HepG2 (cell line): ENCODE results near the gene FILIP1.

Source experiments
- BCL6 ChIP-seq: IDR thresholded peaks from 2 replicates; pipeline ENCODE4 v1.6.1; 2016; ENCODE audit warnings: missing genetic modification reagents, missing compliant biosample characterization
- CEBPG ChIP-seq: IDR thresholded peaks from 2 replicates; pipeline ENCODE4 v1.6.1; 2016
- CHD2 ChIP-seq: IDR thresholded peaks from 2 replicates; pipeline ENCODE4 v1.6.1; 2011; ENCODE audit warnings: low read depth, low read length, improper control_type of control experiment
- HDAC2 ChIP-seq: sonication (generic); formaldehyde crosslinking; IDR thresholded peaks from 2 replicates; pipeline ENCODE4 v1.4.0; 2020; ENCODE audit warnings: missing genetic modification reagents
- ZSCAN22 ChIP-seq: sonication (generic); formaldehyde crosslinking; IDR thresholded peaks from 2 replicates; pipeline ENCODE4 v1.4.0; 2020; ENCODE audit warnings: mild to moderate bottlenecking, missing genetic modification reagents
- TF ChIP-seq, protein P1 (sequence below): sonication (generic); formaldehyde crosslinking; IDR thresholded peaks from 2 replicates; pipeline ENCODE4 v1.5.0; 2020; ENCODE audit warnings: mild to moderate bottlenecking, missing genetic modification reagents, moderate library complexity

DNA sequence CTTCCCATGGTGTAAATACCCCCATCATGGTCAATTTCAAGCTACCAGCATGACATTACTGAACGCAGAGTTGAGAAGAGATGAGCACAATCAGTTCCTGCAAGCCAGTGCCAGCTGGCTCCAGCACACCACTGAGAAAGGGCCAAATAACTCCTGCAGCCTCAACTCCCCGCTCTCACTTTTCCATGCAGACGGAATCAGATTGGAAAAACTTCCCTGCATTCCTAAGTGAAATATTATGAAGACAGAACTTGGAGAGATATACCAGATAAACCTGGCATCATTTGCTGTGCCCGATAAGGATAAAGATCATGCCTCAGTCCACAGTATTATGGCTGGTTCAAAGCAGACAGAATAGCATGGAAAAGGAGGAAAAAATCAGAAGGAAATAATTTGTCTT is 56.7 kb downstream of the FILIP1 start:
- TF ChIP-seq HDAC2 (CRISPR knock-in tag) (no peak), CHD2 (no peak), ZSCAN22 (CRISPR knock-in tag) (no peak), BCL6 (CRISPR knock-in tag) (no peak), CEBPG (no peak)
- TF ChIP-seq, protein P1, sequence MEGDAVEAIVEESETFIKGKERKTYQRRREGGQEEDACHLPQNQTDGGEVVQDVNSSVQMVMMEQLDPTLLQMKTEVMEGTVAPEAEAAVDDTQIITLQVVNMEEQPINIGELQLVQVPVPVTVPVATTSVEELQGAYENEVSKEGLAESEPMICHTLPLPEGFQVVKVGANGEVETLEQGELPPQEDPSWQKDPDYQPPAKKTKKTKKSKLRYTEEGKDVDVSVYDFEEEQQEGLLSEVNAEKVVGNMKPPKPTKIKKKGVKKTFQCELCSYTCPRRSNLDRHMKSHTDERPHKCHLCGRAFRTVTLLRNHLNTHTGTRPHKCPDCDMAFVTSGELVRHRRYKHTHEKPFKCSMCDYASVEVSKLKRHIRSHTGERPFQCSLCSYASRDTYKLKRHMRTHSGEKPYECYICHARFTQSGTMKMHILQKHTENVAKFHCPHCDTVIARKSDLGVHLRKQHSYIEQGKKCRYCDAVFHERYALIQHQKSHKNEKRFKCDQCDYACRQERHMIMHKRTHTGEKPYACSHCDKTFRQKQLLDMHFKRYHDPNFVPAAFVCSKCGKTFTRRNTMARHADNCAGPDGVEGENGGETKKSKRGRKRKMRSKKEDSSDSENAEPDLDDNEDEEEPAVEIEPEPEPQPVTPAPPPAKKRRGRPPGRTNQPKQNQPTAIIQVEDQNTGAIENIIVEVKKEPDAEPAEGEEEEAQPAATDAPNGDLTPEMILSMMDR, result no peak
